CD4-positive, alpha-beta T cell (primary cell): ENCODE measurements around the gene DMTF1. TPM values are rescaled to one million over a fixed set of nuclear protein-coding genes. Genes with fewer than 3 reads are reported as not detected.

Experiments used
- ATAC-seq: fragments of 200-7000 bp; cut with Tn5 transposase; one replicate; pipeline ENCODE4 v1.10.0; 2022; ENCODE audit warnings: mild to moderate bottlenecking; ENCODE audit not compliant: poor library complexity
- CTCF ChIA-PET: fragments of 350-600 bp; sonication (Branson Sonifier 250); formaldehyde crosslinking; loops from one replicate; lab custom pipeline; 2021; ENCODE audit warnings: antibody characterized with exemption, inconsistent platforms; lab: Charles Lee
- POLR2A ChIA-PET: fragments of 350-600 bp; sonication (Branson Sonifier 250); formaldehyde crosslinking; loops from one replicate; lab custom pipeline; 2021; ENCODE audit warnings: antibody characterized with exemption, inconsistent platforms; lab: Charles Lee
- DNase-seq, 14 experiments: peaks; one replicate each; pipeline ENCODE4 v3.0.0-alpha.2; 2013 to 2020; ENCODE audit warnings: mixed read lengths in 2 of 14
- H3K27ac ChIP-seq, 2 donors: one replicate each; pipeline versions ENCODE4 v1.5.1 to v1.7.0; 2013; ENCODE audit warnings: low read length in 2 of 2, low read depth in 1 of 2, mild to moderate bottlenecking in 1 of 2
- H3K27me3 ChIP-seq, 2 experiments: 1 replicate in 1 of 2; 2 replicates in 1 of 2; pipeline versions ENCODE4 v1.6.1 to v1.7.0; 2013; ENCODE audit warnings: low read length in 2 of 2, control low read depth in 1 of 2, mild to moderate bottlenecking in 1 of 2, moderate library complexity in 1 of 2; ENCODE audit not compliant: insufficient read depth in 2 of 2, control insufficient read depth in 1 of 2
- H3K36me3 ChIP-seq: one replicate; pipeline ENCODE4 v1.6.1; 2013; ENCODE audit warnings: low read length, control low read depth; ENCODE audit not compliant: insufficient read depth
- H3K4me1 ChIP-seq: one replicate; pipeline ENCODE4 v1.6.1; 2013; ENCODE audit warnings: low read length, control low read depth; ENCODE audit not compliant: insufficient read depth
- H3K4me3 ChIP-seq: one replicate; pipeline ENCODE4 v1.5.1; 2013; ENCODE audit warnings: mild to moderate bottlenecking, low read length, moderate library complexity
- H3K9me3 ChIP-seq, 2 experiments: 1 replicate in 1 of 2; 2 replicates in 1 of 2; pipeline versions ENCODE4 v1.6.1 to v1.7.0; 2013; ENCODE audit warnings: low read length in 2 of 2, mild to moderate bottlenecking in 2 of 2, control low read depth in 1 of 2, moderate library complexity in 1 of 2; ENCODE audit not compliant: control insufficient read depth in 1 of 2, insufficient read depth in 1 of 2
- H3K27ac Mint-ChIP-seq: one replicate; pipeline ENCODE4 v1.8.0; 2020; ENCODE audit warnings: mixed read lengths
- H3K27me3 Mint-ChIP-seq: one replicate; pipeline ENCODE4 v1.8.0; 2021; ENCODE audit warnings: mixed read lengths
- H3K36me3 Mint-ChIP-seq: one replicate; pipeline ENCODE4 v1.8.0; 2021; ENCODE audit warnings: low read depth, mixed read lengths
- H3K4me1 Mint-ChIP-seq: one replicate; pipeline ENCODE4 v1.8.0; 2021; ENCODE audit warnings: low read depth, mixed read lengths
- H3K4me3 Mint-ChIP-seq: one replicate; pipeline ENCODE4 v1.8.0; 2020; ENCODE audit warnings: mild to moderate bottlenecking, mixed read lengths
- H3K9me3 Mint-ChIP-seq: one replicate; pipeline ENCODE4 v1.8.0; 2020; ENCODE audit warnings: mixed read lengths
- intact Hi-C, 2 experiments: fragments of 100-400 bp; cut with DNase I in 1 of 2; cut with micrococcal nuclease in 1 of 2; formaldehyde crosslinking; loops; one replicate each; pipeline versions ENCODE4 v1.15.1 to v1.9.0; 2023 to 2025; cut with DNase I, micrococcal nuclease
- total RNA-seq, 174 experiments: library from RNA in 2 of 174; stranded (reverse) in 2 of 174; gene quantifications; one replicate each; pipeline ENCODE4 v1.2.3 and lab custom pipeline; 2021 to 2026
- TF ChIP-seq, protein P1 (sequence below): fragments of 200-600 bp; IDR thresholded peaks from one replicate; pipeline ENCODE4 v1.8.0; 2022; ENCODE audit warnings: antibody characterized with exemption, mild to moderate bottlenecking

The DMTF1 gene
- total RNA-seq, 2 experiments from 2014 or later, result 114 to 115 TPM

DNA sequence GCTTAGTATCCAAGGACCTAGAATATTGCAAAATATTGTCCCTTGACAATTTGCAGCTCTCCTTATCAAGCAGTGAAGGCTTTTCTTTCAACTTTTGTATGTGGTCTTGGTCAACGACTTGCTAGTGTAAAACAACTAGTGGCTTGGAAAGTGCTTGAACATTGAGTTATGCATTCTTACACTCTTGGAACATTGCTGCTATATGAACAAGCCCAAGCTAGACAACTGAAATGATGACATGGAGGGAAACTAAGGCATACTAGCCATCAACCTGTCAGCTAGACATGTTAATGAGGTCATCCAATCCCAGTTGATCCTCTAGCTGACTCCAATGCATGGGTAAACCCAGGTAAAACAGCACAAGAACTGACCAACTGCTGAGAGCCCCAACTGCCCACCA, 12.7 kb upstream of the DMTF1 start:
- Mint-ChIP-seq H3K9me3 (no peaks in the 10 kb centered on the region), H3K27me3 (peaks cover 31% of the 10 kb centered on the region), H3K4me3 (no peak overlapping the region), H3K27ac (no peak overlapping the region), H3K4me1 (no peaks in the 10 kb centered on the region), H3K36me3 (no peaks in the 10 kb centered on the region)
- TF ChIP-seq, protein P1, sequence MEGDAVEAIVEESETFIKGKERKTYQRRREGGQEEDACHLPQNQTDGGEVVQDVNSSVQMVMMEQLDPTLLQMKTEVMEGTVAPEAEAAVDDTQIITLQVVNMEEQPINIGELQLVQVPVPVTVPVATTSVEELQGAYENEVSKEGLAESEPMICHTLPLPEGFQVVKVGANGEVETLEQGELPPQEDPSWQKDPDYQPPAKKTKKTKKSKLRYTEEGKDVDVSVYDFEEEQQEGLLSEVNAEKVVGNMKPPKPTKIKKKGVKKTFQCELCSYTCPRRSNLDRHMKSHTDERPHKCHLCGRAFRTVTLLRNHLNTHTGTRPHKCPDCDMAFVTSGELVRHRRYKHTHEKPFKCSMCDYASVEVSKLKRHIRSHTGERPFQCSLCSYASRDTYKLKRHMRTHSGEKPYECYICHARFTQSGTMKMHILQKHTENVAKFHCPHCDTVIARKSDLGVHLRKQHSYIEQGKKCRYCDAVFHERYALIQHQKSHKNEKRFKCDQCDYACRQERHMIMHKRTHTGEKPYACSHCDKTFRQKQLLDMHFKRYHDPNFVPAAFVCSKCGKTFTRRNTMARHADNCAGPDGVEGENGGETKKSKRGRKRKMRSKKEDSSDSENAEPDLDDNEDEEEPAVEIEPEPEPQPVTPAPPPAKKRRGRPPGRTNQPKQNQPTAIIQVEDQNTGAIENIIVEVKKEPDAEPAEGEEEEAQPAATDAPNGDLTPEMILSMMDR, result no peak
- Histone ChIP-seq H3K27ac (no peak overlapping the region), H3K4me1 (no peaks in the 10 kb centered on the region), H3K9me3 (no peaks in the 10 kb centered on the region), H3K4me3 (no peak overlapping the region), H3K27me3 (peaks cover 0 to 3% of the 10 kb centered on the region in 2 experiments), H3K36me3 (no peaks in the 10 kb centered on the region)
- POLR2A ChIA-PET, result no interaction called here
- ATAC-seq, result no peak
- CTCF ChIA-PET, result no interaction called here
- no peak for DNase-seq
- intact Hi-C loops, result no loop called here

DNA sequence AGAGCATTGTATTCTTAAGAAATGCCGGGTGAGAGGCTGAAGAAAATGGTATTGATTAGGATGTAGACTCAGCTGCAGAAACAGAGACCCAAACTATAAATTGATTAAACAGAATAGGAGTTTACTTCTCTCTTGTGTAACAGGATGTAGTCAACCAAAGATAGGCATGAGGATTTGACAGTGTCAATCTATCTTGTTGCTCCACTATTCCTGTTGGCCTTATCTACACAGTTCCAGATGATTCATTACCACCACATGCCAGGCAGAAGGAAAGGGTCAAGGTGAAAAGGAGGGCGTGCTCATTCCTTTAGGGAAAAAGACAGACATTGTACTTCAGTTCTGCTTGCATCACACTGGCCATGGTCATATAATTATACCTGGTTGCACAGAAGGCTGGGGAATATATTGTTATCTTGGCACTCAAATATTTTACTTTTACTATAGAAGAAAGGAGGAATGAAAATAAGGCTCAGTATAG, 11.9 kb upstream of the DMTF1 start:
- H3K4me1 Mint-ChIP-seq, result no peaks in the 10 kb centered on the region
- H3K9me3 Mint-ChIP-seq, result no peaks in the 10 kb centered on the region
- ATAC-seq, result no peak
- Histone ChIP-seq H3K36me3 (no peaks in the 10 kb centered on the region), H3K4me3 (no peak overlapping the region), H3K4me1 (no peaks in the 10 kb centered on the region), H3K27me3 (peaks cover 0 to 3% of the 10 kb centered on the region in 2 experiments), H3K27ac (no peak overlapping the region), H3K9me3 (no peaks in the 10 kb centered on the region)
- CTCF ChIA-PET, result no interaction called here
- peaks cover 31% of the 10 kb centered on the region for H3K27me3 Mint-ChIP-seq
- H3K27ac Mint-ChIP-seq, result no peak overlapping the region
- H3K36me3 Mint-ChIP-seq, result no peaks in the 10 kb centered on the region
- intact Hi-C loops, result loop anchor here in 1 of 2 experiments (10.0 kb wide), 1 partner anchor 734 kb away; the partner anchor contains the start of genes DBF4 and SLC25A40
- POLR2A ChIA-PET, result no interaction called here
- TF ChIP-seq, protein P1, result no peak
- no peak overlapping the region for H3K4me3 Mint-ChIP-seq
- no peak for DNase-seq

DNA sequence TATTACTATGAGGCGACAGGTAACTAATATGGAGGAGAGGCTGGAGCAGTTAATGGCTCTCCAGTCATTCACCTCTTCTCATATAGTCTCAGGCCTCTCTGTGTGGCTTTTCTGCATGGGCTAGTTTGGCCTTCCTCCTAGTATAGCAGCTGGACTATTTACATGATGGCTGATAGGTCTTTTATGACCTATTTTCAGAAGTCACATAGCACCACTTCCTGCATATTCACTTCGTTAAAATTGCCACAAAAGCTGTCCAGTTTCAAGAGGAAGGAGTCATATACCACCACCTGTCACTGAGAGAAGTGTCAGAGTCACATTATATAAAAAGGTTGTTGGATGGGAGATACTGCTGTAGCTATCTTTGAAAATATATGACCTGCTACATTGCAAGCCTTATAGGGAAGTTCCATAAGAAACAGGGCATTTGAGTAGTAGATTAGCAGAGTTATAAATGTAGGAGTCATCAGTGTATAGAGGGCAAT, 8.0 kb upstream of the DMTF1 start:
- no peaks in the 10 kb centered on the region for H3K9me3 Mint-ChIP-seq
- ATAC-seq (no peak), DNase-seq (peak in 1 of 14 experiments; percentile 10)
- Histone ChIP-seq H3K27ac (no peak overlapping the region), H3K9me3 (peaks cover 0 to 5% of the 10 kb centered on the region in 2 experiments), H3K36me3 (no peaks in the 10 kb centered on the region), H3K4me3 (no peak overlapping the region), H3K27me3 (peaks cover 0 to 3% of the 10 kb centered on the region in 2 experiments), H3K4me1 (no peaks in the 10 kb centered on the region)
- H3K27me3 Mint-ChIP-seq, result no peaks in the 10 kb centered on the region
- no peaks in the 10 kb centered on the region for H3K4me1 Mint-ChIP-seq
- no peak overlapping the region for H3K27ac Mint-ChIP-seq
- no peaks in the 10 kb centered on the region for H3K36me3 Mint-ChIP-seq
- CTCF ChIA-PET, result no interaction called here
- TF ChIP-seq, protein P1, result no peak
- intact Hi-C loops, result loop anchor here in 1 of 2 experiments (10.0 kb wide), 1 partner anchor 731 kb away; the partner anchor contains the start of genes DBF4 and SLC25A40
- H3K4me3 Mint-ChIP-seq, result no peak overlapping the region
- POLR2A ChIA-PET, result interaction anchor here (2.0 kb wide), 1 partner anchor 8 kb away, joined by 5 read pairs; the partner anchor contains the start of gene DMTF1
